ENCODE results near the gene KRTAP5-3. TPM values are rescaled to one million over a fixed set of nuclear protein-coding genes. Genes with fewer than 3 reads are reported as not detected.
"Not testable (repeated sequence)": the region's sequence is repeated elsewhere in the genome, so short reads cannot be mapped to it uniquely, and the experiment has no call there.

KRTAP5-3 gene
- total RNA-seq, 2 donors from 2014 or later, result not detected

DNA sequence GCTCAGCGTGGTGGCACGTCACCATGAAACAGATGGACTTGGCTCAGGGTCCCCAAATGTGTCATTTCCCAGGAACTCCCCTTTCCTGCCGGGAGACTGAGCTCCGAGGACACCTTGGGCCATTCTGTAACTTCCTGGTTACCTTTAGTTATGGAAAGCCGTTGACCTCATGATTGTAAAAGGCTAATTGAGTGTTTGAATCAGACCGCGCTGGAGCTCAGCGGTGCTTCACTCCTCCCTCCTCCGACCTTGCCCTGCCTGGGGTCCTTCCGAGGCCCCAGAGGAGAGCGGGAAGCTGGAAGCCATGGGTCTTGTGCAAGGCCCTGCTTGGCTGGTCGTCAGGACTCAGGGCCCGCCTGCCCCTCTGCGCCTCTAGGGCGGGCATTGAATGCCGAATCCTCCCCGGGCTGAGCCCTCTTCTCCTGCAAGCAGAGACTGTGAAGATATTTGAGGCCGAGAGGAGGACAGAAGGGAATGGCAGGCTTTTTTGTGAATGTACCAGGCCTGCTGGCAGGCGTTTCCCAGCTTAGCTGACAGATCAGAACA, 11.6 kb downstream of the KRTAP5-3 start:
- ATAC-seq, result peak in 1 of 2 donors; percentile 15
- intact Hi-C loops (cut with DNase I); DNase-seq: not testable (repeated sequence)

GRCh38 chr11:1595994-1596575, 12.2 kb downstream of the KRTAP5-3 start:
- intact Hi-C loops (cut with DNase I), result not testable (repeated sequence)
- peak in 1 of 2 donors; percentile 23 for ATAC-seq

DNA sequence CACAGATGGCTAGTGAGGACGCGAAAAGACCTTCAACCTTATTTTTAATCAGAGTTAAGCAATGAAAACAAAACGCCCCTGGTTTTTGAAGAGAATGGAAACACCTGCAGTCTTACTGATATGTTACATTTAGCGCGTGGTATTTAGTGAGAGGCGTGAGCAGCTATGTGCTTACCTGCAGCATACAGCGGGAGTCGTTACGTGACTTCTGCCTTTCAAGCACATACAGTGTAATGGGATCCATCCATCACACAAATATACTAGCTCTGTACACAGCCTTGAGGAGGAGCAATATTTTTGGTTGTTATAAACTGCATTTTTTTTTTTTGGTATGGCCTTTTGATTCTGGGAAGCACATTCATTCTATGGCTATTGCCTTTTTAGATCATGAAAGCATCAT, 15.6 kb downstream of the KRTAP5-3 start:
- intact Hi-C loops (cut with DNase I), result no loop called here
- no peak for DNase-seq
- no peak for ATAC-seq

More at GRCh38 chr11:1595994-1596575, 12.2 kb downstream of the KRTAP5-3 start:
- DNase-seq, result not testable (repeated sequence)

DNA sequence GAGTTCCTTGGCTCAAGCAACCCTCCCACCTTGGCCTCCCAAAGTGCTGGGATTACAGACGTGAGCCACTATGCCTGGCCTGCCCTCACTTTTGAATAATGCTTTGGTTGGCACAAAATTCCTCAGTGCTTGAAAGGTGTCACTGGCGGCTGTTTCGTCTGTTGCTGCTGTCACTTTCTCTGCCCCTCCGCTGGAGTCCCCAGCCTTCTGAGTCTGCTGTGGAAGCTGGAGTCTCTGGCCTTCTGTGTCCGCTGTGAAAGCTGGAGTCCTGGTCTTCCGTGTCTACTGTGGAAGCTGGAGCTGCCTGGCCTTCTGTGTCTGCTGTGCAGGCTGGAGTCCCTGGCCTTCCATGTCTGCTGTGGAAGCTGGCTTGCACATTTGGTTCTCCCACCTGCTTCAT, 18.3 kb downstream of the KRTAP5-3 start:
- DNase-seq (no peak), ATAC-seq (no peak)
- intact Hi-C loops (cut with DNase I), result no loop called here

DNA sequence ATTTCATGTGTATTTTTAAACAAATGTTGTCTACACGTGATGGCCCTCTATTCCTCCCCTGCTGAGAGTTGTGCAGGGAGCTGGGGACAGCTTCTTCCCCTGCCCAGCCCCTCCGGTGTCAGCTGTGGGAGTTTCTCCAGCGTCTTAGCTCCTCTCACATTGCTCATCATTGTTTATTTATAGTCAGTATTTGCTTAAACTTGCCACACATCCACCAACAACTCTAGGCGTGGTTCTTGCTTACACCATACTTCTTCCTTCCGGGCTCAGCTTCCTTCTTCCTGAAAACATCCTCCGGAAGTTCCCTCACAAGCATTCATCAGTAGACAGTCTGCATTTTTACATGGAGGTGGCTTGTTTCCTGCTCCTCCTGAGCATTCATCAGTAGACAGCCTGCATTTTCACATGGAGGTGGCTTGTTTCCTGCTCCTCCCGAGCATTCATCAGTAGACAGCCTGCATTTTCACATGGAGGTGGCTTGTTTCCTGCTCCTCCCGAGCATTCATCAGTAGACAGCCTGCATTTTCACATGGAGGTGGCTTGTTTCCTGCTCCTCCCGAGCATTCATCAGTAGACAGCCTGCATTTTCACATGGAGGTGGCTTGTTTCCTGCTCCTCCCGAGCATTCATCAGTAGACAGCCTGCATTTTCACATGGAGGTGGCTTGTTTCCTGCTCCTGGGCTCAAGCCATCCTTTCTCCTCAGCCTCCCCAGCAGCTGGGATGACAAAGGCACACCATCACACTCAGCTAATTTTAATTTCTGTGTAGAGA, 18.9 kb downstream of the KRTAP5-3 start:
- DNase-seq; intact Hi-C loops (cut with DNase I): not testable (repeated sequence)
- ATAC-seq, result peak in 1 of 2 donors; percentile 54

GRCh38 chr11:1586699-1587098, 21.6 kb downstream of the KRTAP5-3 start:
- intact Hi-C loops (cut with DNase I), result no loop called here
- DNase-seq (no peak), ATAC-seq (no peak)

DNA sequence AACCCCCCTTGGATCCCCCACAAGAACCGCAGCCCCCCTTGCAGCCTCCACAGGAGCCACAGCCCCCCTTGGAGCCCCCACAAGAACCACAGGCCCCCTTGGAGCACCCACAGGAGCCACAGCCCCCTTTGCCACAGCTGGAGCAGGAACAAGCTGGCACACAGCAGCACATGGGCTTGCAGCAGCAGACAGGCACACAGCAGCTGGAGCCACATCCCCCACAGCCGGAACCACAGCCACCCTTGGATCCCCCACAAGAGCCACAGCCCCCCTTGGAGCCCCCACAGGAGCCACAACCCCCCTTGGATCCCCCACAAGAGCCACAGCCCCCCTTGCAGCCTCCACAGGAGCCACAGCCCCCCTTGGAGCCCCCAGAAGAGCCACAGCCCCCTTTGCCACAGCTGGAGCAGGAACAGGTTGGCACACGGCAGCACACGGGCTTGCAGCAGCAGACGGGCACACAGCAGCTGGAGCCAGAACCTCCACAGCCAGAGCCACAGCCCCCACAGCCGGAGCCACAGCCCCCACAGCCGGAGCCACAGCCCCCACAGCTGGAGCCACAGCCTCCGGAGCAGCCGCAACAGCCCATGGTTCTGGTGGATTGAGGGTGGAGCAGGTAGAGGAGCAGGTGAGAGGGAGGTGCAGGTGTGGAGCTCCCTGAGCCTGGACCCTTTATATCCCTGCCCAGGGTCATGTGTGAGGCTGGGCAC, 23.4 kb downstream of the KRTAP5-3 start, which contains the start of gene KRTAP5-1:
Gene KRTAP5-1, minus strand, starts transcription at position 623 of the 710 bp plus-strand sequence. Its CDS starts 34 bp downstream, at position 589.
- intact Hi-C loops (cut with DNase I); DNase-seq; ATAC-seq: not testable (repeated sequence)

DNA sequence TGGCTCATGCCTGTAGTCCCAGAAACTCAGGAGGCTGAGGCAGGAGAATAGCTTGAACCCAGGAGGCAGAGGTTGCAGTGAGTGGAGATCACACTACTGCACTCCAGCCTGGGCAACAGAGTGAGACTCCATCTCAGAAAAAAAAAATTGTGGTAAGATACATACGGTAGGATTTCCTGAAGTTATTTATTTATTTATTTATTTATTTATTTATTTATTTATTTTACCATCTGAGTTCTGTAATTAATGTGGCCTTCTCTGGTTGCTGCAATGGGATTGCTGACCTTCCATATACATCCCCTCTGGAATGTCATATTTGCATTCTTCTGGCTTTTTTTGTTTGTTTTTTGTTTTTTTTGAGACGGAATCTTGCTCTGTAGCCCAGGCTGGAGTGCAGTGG, 25.4 kb downstream of the KRTAP5-3 start:
- ATAC-seq; intact Hi-C loops (cut with DNase I); DNase-seq: not testable (repeated sequence)

- no peak for DNase-seq
- ATAC-seq, result no peak
- intact Hi-C loops (cut with DNase I), result no loop called here
These were observed 26.3 kb downstream of the KRTAP5-3 start for GRCh38 chr11:1581976-1582375.

DNA sequence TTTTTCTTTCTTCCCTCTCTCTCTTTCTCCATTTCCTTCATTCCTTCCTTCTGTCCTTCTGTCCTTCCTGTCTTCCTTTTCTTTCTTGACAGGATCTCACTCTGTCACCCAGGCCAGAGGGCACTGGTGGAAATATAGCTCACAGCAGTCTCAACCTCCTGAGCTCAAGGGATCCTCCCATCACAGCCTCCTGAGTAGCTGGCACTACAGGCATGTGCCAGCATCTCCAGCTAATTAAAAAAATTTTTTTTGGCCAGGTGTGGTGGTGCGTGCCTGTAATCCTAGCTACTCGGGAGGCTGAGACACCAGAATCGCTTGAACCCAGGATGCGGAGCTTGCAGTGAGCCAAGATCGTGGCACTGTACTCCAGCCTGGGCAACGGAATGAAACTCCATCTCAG, 31.4 kb downstream of the KRTAP5-3 start:
- intact Hi-C loops (cut with DNase I), result loop anchor here in 1 of 2 donors (2.0 kb wide), 1 partner anchor 374 kb away; no protein-coding TSS in a partner anchor
- ATAC-seq (no peak), DNase-seq (no peak)

- not testable (repeated sequence) for ATAC-seq, DNase-seq
- intact Hi-C loops (cut with DNase I), result loop anchor here in 1 of 2 donors (1.0 to 2.0 kb wide), 2 partner anchors 29 to 373 kb away; no protein-coding TSS in a partner anchor
These were observed 32.5 kb downstream of the KRTAP5-3 start for GRCh38 chr11:1575756-1576155.

GRCh38 chr11:1574933-1575242, 33.4 kb downstream of the KRTAP5-3 start:
- DNase-seq (no peak), ATAC-seq (no peak)
- intact Hi-C loops (cut with DNase I), result loop anchor here in 1 of 2 donors (1.0 kb wide), 1 partner anchor 29 kb away; no protein-coding TSS in a partner anchor

GRCh38 chr11:1574238-1574932, 33.9 kb downstream of the KRTAP5-3 start:
- peak; percentile 62 for DNase-seq

GRCh38 chr11:1573903-1574237, 34.4 kb downstream of the KRTAP5-3 start:
- intact Hi-C loops (cut with DNase I), result no loop called here
- ATAC-seq (peak; percentile 9 to 12), DNase-seq (no peak)

More at GRCh38 chr11:1574238-1574932, 33.9 kb downstream of the KRTAP5-3 start:
- ATAC-seq, result peak; percentile 55 to 62
- intact Hi-C loops (cut with DNase I), result no loop called here

- intact Hi-C loops (cut with DNase I), result no loop called here
- DNase-seq, result peak; percentile 39
- peak in 1 of 2 donors; percentile 1 for ATAC-seq
These were observed 35.0 kb downstream of the KRTAP5-3 start for GRCh38 chr11:1573077-1573902.

DNA sequence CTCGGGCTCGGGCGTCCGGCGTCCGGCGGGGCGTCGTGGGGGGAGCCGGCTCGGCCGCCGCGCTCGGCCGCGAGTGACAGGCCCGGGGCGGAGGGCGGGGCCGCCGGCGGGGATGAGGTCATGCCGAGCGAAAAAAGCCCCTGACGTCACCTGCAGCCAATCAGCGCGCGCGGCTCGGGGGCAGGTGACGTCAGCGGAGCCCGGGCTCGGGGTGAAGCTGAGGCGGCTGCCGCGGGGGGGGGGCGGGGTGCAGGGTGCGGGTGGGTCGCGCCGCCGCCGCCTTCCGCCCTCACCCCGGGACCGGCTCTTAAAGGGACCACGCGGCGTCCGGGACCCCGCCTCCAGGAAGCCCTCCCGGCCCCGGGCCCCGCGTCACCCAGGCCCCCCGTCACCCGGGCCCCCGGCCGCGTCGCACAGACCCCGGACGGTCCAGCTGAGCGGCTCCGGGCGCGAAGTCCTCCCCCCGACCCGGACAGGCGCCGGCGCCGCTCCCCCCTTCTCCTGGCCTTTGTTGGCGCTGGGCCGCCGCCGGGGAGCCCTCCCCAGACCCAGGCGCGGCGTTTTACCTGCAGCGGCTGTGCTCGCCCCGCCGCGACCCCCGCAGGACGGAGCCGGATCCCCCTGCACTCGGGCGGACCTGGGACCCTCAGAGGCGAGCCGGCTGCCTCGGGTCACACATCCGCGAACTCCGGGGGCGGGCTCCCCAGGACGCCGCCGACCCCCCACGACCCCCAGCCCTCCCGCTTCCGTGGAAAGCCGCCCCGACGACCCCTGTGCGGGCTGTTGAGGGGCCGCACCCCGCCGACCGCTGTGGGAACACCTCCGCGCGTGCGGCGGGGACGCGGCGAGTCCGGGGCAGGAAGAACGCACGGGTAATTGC, 35.8 kb downstream of the KRTAP5-3 start, which contains the start of gene DUSP8:
Gene DUSP8, minus strand, starts transcription at position 75 of the 880 bp plus-strand sequence. CDS start 6,445 bp downstream, outside the sequence.
- peak; percentile 77 to 85 for ATAC-seq
- DNase-seq, result peak; percentile 95
- intact Hi-C loops (cut with DNase I), result no loop called here

DNA sequence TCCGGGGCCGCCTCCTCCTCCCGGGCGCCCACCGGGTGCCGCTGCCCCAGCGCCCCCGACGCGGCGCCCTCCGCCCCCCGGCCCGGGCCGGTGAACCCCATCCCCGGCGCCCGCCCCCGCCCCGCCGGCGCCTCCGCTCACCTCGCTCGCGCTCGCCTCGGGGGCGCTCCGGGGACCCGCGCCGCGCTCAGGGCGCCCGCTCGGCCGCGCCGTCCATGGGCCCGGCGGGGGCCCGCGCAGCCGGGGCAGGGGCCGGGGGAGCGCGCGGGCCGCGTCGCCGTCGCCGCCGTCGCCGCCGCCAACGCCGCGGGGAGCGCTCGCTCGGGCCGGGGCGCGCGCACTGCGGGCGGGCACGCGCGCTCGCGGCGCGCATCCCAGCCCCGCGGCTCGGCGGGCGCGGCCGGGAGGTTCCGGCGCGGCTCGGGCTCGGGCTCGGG, 36.5 kb downstream of the KRTAP5-3 start:
- no peak for ATAC-seq
- intact Hi-C loops (cut with DNase I), result no loop called here
- no peak for DNase-seq
